ENCODE data around the gene RSRC1. TPM values are rescaled to one million over a fixed set of nuclear protein-coding genes. Genes with fewer than 3 reads are reported as not detected.
A peak's percentile ranks its signal among the peaks of the same experiment; 100 is the strongest.

RSRC1 gene
- total and polyA plus RNA-seq, 3 experiments from 2014 or later = 32.9 to 43.3 (median 35.4) TPM

GRCh38 chr3:158350971-158351370 is 241.1 kb downstream of the RSRC1 start:
- Histone ChIP-seq H3K27ac (ENCODE audit: low read depth, low read length) (no peak overlapping the region), H3K27me3 (ENCODE audit: insufficient read depth, low read length, poor library complexity, severe bottlenecking) (no peaks in the 10 kb centered on the region), H3K36me3 (ENCODE audit: insufficient read depth, low read length) (no peaks in the 10 kb centered on the region), H3K4me1 (ENCODE audit: insufficient read depth, low read length) (no peaks in the 10 kb centered on the region), H3K4me3 (ENCODE audit: low read length) (no peak overlapping the region), H3K9me3 (ENCODE audit: low read length) (no peaks in the 10 kb centered on the region)
- H3K27me3 Mint-ChIP-seq = no peaks in the 10 kb centered on the region
- peaks cover 0 to 4% (median 0%) of the 10 kb centered on the region in 5 donors for H3K9me3 Mint-ChIP-seq
- H3K4me3 Mint-ChIP-seq = no peak overlapping the region
- ChIA-PET CTCF (no interaction called here), POLR2A (no interaction called here)
- peaks cover 0 to 3% (median 1%) of the 10 kb centered on the region in 3 donors for H3K4me1 Mint-ChIP-seq
- peak overlapping the region in 1 of 8 donors; percentile 42 for H3K27ac Mint-ChIP-seq
- H3K36me3 Mint-ChIP-seq = peaks cover 0 to 27% (median 4%) of the 10 kb centered on the region in 3 donors
- no peak for DNase-seq

- Mint-ChIP-seq H3K9me3 (no peaks in the 10 kb centered on the region), H3K27ac (no peak overlapping the region), H3K4me1 (peaks cover 0 to 6% (median 1%) of the 10 kb centered on the region in 3 donors), H3K4me3 (no peak overlapping the region), H3K27me3 (no peaks in the 10 kb centered on the region), H3K36me3 (peaks cover 1 to 21% (median 5%) of the 10 kb centered on the region in 3 donors)
- ChIA-PET POLR2A (no interaction called here), CTCF (no interaction called here)
- no peaks in the 10 kb centered on the region for H3K36me3 ChIP-seq (ENCODE audit: insufficient read depth, low read length)
- H3K9me3 ChIP-seq (ENCODE audit: low read length) = no peaks in the 10 kb centered on the region
- no peaks in the 10 kb centered on the region for H3K4me1 ChIP-seq (ENCODE audit: insufficient read depth, low read length)
- no peak overlapping the region for H3K4me3 ChIP-seq (ENCODE audit: low read length)
- no peak for DNase-seq
- no peak overlapping the region for H3K27ac ChIP-seq (ENCODE audit: low read depth, low read length)
- no peaks in the 10 kb centered on the region for H3K27me3 ChIP-seq (ENCODE audit: insufficient read depth, low read length, poor library complexity, severe bottlenecking)
Measured at GRCh38 chr3:158352551-158352950, 242.7 kb downstream of the RSRC1 start.

GRCh38 chr3:158354713-158355112 is 244.8 kb downstream of the RSRC1 start:
- Histone ChIP-seq H3K36me3 (ENCODE audit: insufficient read depth, low read length) (peaks cover under 1% of the 10 kb centered on the region), H3K4me3 (ENCODE audit: low read length) (no peak overlapping the region), H3K4me1 (ENCODE audit: insufficient read depth, low read length) (no peaks in the 10 kb centered on the region), H3K27me3 (ENCODE audit: insufficient read depth, low read length, poor library complexity, severe bottlenecking) (no peaks in the 10 kb centered on the region), H3K27ac (ENCODE audit: low read depth, low read length) (no peak overlapping the region), H3K9me3 (ENCODE audit: low read length) (no peaks in the 10 kb centered on the region)
- H3K27me3 Mint-ChIP-seq = no peaks in the 10 kb centered on the region
- CTCF ChIA-PET = interaction anchor here (0.7 kb wide), 1 partner anchor 60 kb away, joined by 3 read pairs; no protein-coding TSS in a partner anchor
- H3K36me3 Mint-ChIP-seq = peaks cover 7 to 22% (median 9%) of the 10 kb centered on the region in 3 donors
- no peak overlapping the region for H3K4me3 Mint-ChIP-seq
- POLR2A ChIA-PET = interaction anchor here (0.6 kb wide), 1 partner anchor 83 kb away, joined by 3 read pairs; no protein-coding TSS in a partner anchor
- no peak overlapping the region for H3K27ac Mint-ChIP-seq
- H3K9me3 Mint-ChIP-seq = peaks cover 0 to 3% (median 0%) of the 10 kb centered on the region in 5 donors
- peaks cover 0 to 6% (median 1%) of the 10 kb centered on the region in 3 donors for H3K4me1 Mint-ChIP-seq
- DNase-seq = no peak

- Mint-ChIP-seq H3K27ac (no peak overlapping the region), H3K4me3 (no peak overlapping the region), H3K36me3 (peaks cover 7 to 17% (median 8%) of the 10 kb centered on the region in 3 donors), H3K4me1 (peaks cover 0 to 6% (median 1%) of the 10 kb centered on the region in 3 donors), H3K27me3 (no peaks in the 10 kb centered on the region), H3K9me3 (peaks cover 0 to 3% (median 0%) of the 10 kb centered on the region in 5 donors)
- H3K27me3 ChIP-seq (ENCODE audit: insufficient read depth, low read length, poor library complexity, severe bottlenecking) = no peaks in the 10 kb centered on the region
- peaks cover 3% of the 10 kb centered on the region for H3K36me3 ChIP-seq (ENCODE audit: insufficient read depth, low read length)
- DNase-seq = no peak
- ChIA-PET POLR2A (no interaction called here), CTCF (no interaction called here)
- no peaks in the 10 kb centered on the region for H3K9me3 ChIP-seq (ENCODE audit: low read length)
- H3K27ac ChIP-seq (ENCODE audit: low read depth, low read length) = no peak overlapping the region
- H3K4me1 ChIP-seq (ENCODE audit: insufficient read depth, low read length) = no peaks in the 10 kb centered on the region
- H3K4me3 ChIP-seq (ENCODE audit: low read length) = no peak overlapping the region
Measured at GRCh38 chr3:158355623-158356588, 246.0 kb downstream of the RSRC1 start.

GRCh38 chr3:158359339-158359738 is 249.4 kb downstream of the RSRC1 start:
- POLR2A ChIA-PET = no interaction called here
- peaks cover 0 to 3% (median 1%) of the 10 kb centered on the region in 3 donors for H3K4me1 Mint-ChIP-seq
- no peaks in the 10 kb centered on the region for H3K9me3 ChIP-seq (ENCODE audit: low read length)
- H3K4me3 Mint-ChIP-seq = no peak overlapping the region
- peaks cover 11 to 27% (median 13%) of the 10 kb centered on the region in 3 donors for H3K36me3 Mint-ChIP-seq
- peaks cover 3% of the 10 kb centered on the region for H3K36me3 ChIP-seq (ENCODE audit: insufficient read depth, low read length)
- DNase-seq = no peak
- CTCF ChIA-PET = no interaction called here
- no peaks in the 10 kb centered on the region for H3K4me1 ChIP-seq (ENCODE audit: insufficient read depth, low read length)
- peaks cover 0 to 3% (median 0%) of the 10 kb centered on the region in 5 donors for H3K9me3 Mint-ChIP-seq
- H3K27ac ChIP-seq (ENCODE audit: low read depth, low read length) = no peak overlapping the region
- H3K27me3 Mint-ChIP-seq = no peaks in the 10 kb centered on the region
- no peak overlapping the region for H3K4me3 ChIP-seq (ENCODE audit: low read length)
- no peaks in the 10 kb centered on the region for H3K27me3 ChIP-seq (ENCODE audit: insufficient read depth, low read length, poor library complexity, severe bottlenecking)
- H3K27ac Mint-ChIP-seq = no peak overlapping the region

- Mint-ChIP-seq H3K27me3 (no peaks in the 10 kb centered on the region), H3K27ac (no peak overlapping the region), H3K4me1 (peaks cover 0 to 3% (median 1%) of the 10 kb centered on the region in 3 donors), H3K4me3 (no peak overlapping the region), H3K36me3 (peaks cover 14 to 35% (median 18%) of the 10 kb centered on the region in 3 donors), H3K9me3 (peaks cover 0 to 7% (median 5%) of the 10 kb centered on the region in 5 donors)
- no peak overlapping the region for H3K4me3 ChIP-seq (ENCODE audit: low read length)
- H3K27me3 ChIP-seq (ENCODE audit: insufficient read depth, low read length, poor library complexity, severe bottlenecking) = no peaks in the 10 kb centered on the region
- peaks cover 3% of the 10 kb centered on the region for H3K36me3 ChIP-seq (ENCODE audit: insufficient read depth, low read length)
- no peaks in the 10 kb centered on the region for H3K4me1 ChIP-seq (ENCODE audit: insufficient read depth, low read length)
- POLR2A ChIA-PET = no interaction called here
- no peak overlapping the region for H3K27ac ChIP-seq (ENCODE audit: low read depth, low read length)
- DNase-seq = no peak
- H3K9me3 ChIP-seq (ENCODE audit: low read length) = no peaks in the 10 kb centered on the region
- CTCF ChIA-PET = interaction anchor here (1.0 kb wide), 1 partner anchor 142 kb away, joined by 3 read pairs; no protein-coding TSS in a partner anchor
Measured at GRCh38 chr3:158360756-158361448, 251.0 kb downstream of the RSRC1 start.

- Histone ChIP-seq H3K9me3 (ENCODE audit: low read length) (no peaks in the 10 kb centered on the region), H3K4me1 (ENCODE audit: insufficient read depth, low read length) (no peaks in the 10 kb centered on the region), H3K36me3 (ENCODE audit: insufficient read depth, low read length) (no peaks in the 10 kb centered on the region), H3K27me3 (ENCODE audit: insufficient read depth, low read length, poor library complexity, severe bottlenecking) (no peaks in the 10 kb centered on the region), H3K4me3 (ENCODE audit: low read length) (no peak overlapping the region), H3K27ac (ENCODE audit: low read depth, low read length) (no peak overlapping the region)
- Mint-ChIP-seq H3K4me1 (peaks cover 0 to 4% (median 4%) of the 10 kb centered on the region in 3 donors), H3K4me3 (no peak overlapping the region), H3K36me3 (peaks cover 3 to 42% (median 5%) of the 10 kb centered on the region in 3 donors), H3K27ac (no peak overlapping the region), H3K27me3 (no peaks in the 10 kb centered on the region), H3K9me3 (peaks cover 0 to 17% (median 11%) of the 10 kb centered on the region in 5 donors)
- POLR2A ChIA-PET = no interaction called here
- CTCF ChIA-PET = no interaction called here
- DNase-seq = no peak
Measured at GRCh38 chr3:158368271-158368670, 258.4 kb downstream of the RSRC1 start.

GRCh38 chr3:158369279-158369678 is 259.4 kb downstream of the RSRC1 start:
- POLR2A ChIA-PET = no interaction called here
- H3K4me3 ChIP-seq (ENCODE audit: low read length) = no peak overlapping the region
- Mint-ChIP-seq H3K4me3 (no peak overlapping the region), H3K4me1 (peaks cover 0 to 4% (median 4%) of the 10 kb centered on the region in 3 donors), H3K27me3 (no peaks in the 10 kb centered on the region), H3K9me3 (peaks cover 0 to 17% (median 11%) of the 10 kb centered on the region in 5 donors), H3K36me3 (peaks cover 3 to 48% (median 5%) of the 10 kb centered on the region in 3 donors), H3K27ac (no peak overlapping the region)
- no peaks in the 10 kb centered on the region for H3K27me3 ChIP-seq (ENCODE audit: insufficient read depth, low read length, poor library complexity, severe bottlenecking)
- CTCF ChIA-PET = no interaction called here
- no peaks in the 10 kb centered on the region for H3K9me3 ChIP-seq (ENCODE audit: low read length)
- H3K4me1 ChIP-seq (ENCODE audit: insufficient read depth, low read length) = no peaks in the 10 kb centered on the region
- no peaks in the 10 kb centered on the region for H3K36me3 ChIP-seq (ENCODE audit: insufficient read depth, low read length)
- H3K27ac ChIP-seq (ENCODE audit: low read depth, low read length) = no peak overlapping the region
- DNase-seq = no peak
